Sigmoid colon (tissue), 4 donors: ENCODE data around the gene ADAMTS12.

Experiments used
- CTCF ChIP-seq, 4 experiments: fragments of 450-650 bp in 3 of 4; fragments of 200-600 bp in 1 of 4; IDR thresholded peaks; one replicate each; pipeline ENCODE4 v1.5.1; 2016 to 2019; ENCODE audit warnings: antibody characterized with exemption in 4 of 4, mild to moderate bottlenecking in 3 of 4, moderate library complexity in 2 of 4
- EP300 ChIP-seq, 4 donors: sonication (generic); formaldehyde crosslinking; IDR thresholded peaks; one replicate each; pipeline ENCODE4 v1.6.1; 2017; ENCODE audit warnings: antibody characterized with exemption in 4 of 4
- POLR2A ChIP-seq, 2 donors: fragments of 450-650 bp; IDR thresholded peaks; one replicate each; pipeline ENCODE4 v1.6.1; 2016; ENCODE audit warnings: antibody characterized with exemption in 2 of 2, mild to moderate bottlenecking in 2 of 2, moderate library complexity in 2 of 2

DNA sequence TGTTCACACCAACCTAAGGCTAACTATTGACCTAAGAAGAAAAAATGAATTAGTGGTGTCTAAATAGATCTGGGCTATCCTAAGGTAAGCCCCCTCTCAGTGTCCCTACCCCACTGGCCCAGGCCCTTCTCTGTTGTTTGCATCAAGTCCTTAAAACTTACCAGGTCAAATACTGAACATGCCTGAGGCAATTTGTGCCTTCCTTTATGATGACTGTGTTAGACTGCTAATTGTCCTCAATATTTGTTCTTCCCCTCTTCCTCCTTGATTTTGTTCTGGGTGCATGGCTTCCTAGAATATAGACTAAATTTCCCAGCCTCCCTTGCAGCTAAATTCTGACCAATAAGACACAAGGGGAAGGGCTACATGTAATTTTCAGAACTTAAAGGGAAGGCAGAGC is 199.9 kb downstream of the ADAMTS12 start:
- TF ChIP-seq POLR2A (IDR thresholded peaks at IDR 0.05), result no peak
- no peak for TF ChIP-seq CTCF (IDR thresholded peaks at IDR 0.05)
- no peak for TF ChIP-seq EP300 (IDR thresholded peaks at IDR 0.05)
